ENCODE data around the gene LTB4R2. TPM values are rescaled to one million over a fixed set of nuclear protein-coding genes. Genes with fewer than 3 reads are reported as not detected.
A peak's percentile ranks its signal among the peaks of the same experiment; 100 is the strongest.

LTB4R2 gene
- total RNA-seq, 1 donor: 15.1 TPM

GRCh38 chr14:24277071-24277470, 32.9 kb upstream of the LTB4R2 start:
- no peak for DNase-seq (ENCODE audit: low read depth in 2 of 3, low spot score in 2 of 3)

- DNase-seq (ENCODE audit: low read depth in 2 of 3, low spot score in 2 of 3): peak in 2 of 3 donors; percentile 89 to 95
Measured at GRCh38 chr14:24277606-24278321, 32.2 kb upstream of the LTB4R2 start.

DNA sequence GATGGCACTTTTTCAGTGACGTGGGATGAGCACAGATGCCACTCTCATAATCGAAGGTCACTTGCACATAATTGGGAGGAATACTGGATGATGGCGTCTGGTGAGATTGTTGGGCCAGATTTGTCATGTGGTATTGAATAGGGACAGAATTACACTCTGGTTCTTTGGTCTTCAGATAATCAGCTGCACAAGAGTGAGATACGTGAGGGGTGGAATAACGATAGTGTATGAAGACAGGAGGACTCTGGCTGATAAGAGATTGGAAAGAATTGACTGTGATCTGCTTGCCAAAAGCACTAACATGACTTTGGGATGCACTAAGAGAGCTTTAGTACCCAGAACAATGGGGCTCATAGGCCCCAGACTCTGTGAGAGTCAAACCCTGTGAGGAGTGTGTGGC, 31.5 kb upstream of the LTB4R2 start:
- no peak for DNase-seq (ENCODE audit: low read depth in 2 of 3, low spot score in 2 of 3)

GRCh38 chr14:24279301-24280186, 30.4 kb upstream of the LTB4R2 start:
- peak in 2 of 3 donors; percentile 75 to 81 for DNase-seq (ENCODE audit: low read depth in 2 of 3, low spot score in 2 of 3)

- DNase-seq (ENCODE audit: low read depth in 2 of 3, low spot score in 2 of 3): no peak
Measured at GRCh38 chr14:24280797-24281460, 29.0 kb upstream of the LTB4R2 start.

DNA sequence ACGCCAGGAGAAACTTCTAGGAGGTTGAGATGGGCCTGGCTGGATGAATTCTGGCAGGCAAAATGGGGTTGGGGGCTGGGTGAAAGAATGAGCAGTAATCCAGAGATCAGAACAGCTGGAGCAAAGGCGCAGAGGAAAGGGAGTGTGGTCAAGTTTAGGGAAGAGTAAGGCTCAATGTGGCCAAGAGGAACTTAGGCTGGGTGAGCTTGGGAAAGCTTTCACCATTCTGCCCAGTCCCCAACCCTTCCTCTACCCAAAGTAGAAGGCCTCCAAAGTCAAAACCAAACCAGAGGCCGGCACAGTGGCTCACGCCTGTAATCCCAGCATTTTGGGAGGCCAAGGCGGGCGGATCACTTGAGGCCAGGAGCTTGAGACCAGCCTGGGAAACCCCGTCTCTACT, 28.3 kb upstream of the LTB4R2 start:
- no peak for DNase-seq (ENCODE audit: low read depth in 2 of 3, low spot score in 2 of 3)

- DNase-seq (ENCODE audit: low read depth in 2 of 3, low spot score in 2 of 3): no peak
Measured at GRCh38 chr14:24282736-24283135, 27.2 kb upstream of the LTB4R2 start.

DNA sequence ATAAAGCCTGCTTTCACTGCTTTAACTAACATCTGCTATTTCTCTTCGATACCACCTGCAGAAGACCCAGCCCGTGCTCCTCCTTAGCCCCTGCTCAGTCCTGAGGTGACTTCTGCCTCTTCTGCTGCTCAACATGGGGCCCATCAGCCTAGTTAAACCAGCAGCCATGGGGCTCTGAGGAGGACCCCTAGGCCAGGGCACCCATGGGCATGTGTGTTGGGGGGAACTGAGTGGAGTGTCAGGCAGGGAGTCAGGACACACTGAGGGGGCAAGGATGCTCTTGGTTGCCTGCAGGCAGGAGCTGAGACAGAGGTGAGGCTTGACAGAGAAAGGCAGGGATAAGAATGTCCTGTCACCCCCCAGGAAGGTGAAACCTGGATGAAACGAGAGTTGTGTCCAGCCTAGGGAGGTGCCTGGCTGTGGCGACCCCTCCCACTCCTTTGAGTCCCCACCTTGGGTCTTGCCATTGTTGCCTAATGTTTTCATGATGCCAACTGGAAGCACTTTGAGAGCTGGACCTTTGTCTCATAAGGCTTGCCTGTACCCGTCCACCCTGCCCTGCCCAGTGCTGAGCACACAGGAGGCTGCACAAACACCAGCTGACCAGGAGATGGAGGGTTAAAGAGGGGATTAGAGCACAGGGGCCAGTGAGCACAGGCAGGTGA, 26.0 kb upstream of the LTB4R2 start:
- no peak for DNase-seq (ENCODE audit: low read depth in 2 of 3, low spot score in 2 of 3)

DNA sequence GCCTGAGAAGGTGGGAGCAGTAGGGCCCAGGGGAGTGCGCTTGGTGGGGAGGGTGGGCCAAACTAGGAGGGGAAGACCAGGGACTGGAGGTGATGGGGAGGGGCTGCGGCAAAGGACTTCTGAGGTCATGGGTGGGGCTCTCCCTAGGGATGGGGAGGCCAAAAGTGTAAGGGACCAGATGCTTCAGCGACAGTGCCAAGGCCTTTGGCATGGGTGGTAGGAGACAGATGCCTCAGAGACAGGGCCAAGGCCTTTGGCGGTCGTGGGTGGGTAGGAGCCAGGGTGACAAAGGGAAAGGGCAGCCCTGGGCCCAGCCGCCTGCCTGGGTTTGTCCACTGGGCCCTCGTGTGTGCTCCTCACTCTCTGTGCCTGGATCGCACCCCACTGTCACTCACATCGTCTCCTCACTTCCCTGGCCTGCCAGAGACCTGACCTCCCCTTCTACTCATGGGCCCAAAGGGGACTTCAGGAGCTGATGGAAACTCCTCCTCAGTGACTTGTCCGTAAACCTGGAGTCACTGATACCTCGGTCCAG, 25.4 kb upstream of the LTB4R2 start:
- no peak for DNase-seq (ENCODE audit: low read depth in 2 of 3, low spot score in 2 of 3)

GRCh38 chr14:24285351-24285750, 24.6 kb upstream of the LTB4R2 start:
- no peak for DNase-seq (ENCODE audit: low read depth in 2 of 3, low spot score in 2 of 3)

GRCh38 chr14:24286996-24287395, 22.9 kb upstream of the LTB4R2 start:
- no peak for DNase-seq (ENCODE audit: low read depth in 2 of 3, low spot score in 2 of 3)

GRCh38 chr14:24289649-24290280, 20.2 kb upstream of the LTB4R2 start:
- no peak for DNase-seq (ENCODE audit: low read depth in 2 of 3, low spot score in 2 of 3)

DNA sequence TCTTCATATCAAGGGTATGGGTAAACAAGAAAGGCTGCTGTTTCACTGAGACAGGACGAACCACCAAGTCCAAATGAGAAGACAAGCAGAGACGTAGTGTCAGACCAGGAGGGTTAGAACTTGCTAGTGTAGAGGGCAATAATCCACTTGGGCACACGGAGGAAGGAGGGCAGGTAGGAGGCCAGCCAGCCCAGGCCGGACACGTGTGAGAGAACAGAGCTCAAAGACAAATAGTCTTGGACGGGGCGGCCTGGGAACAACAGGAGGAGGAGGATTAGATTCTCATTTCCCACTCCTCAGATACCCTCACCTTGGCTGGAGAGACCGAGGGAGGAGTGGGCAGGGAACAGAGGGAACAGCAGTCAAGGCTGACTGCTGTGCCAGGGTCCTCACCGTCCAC, 19.2 kb upstream of the LTB4R2 start:
- no peak for DNase-seq (ENCODE audit: low read depth in 2 of 3, low spot score in 2 of 3)

DNA sequence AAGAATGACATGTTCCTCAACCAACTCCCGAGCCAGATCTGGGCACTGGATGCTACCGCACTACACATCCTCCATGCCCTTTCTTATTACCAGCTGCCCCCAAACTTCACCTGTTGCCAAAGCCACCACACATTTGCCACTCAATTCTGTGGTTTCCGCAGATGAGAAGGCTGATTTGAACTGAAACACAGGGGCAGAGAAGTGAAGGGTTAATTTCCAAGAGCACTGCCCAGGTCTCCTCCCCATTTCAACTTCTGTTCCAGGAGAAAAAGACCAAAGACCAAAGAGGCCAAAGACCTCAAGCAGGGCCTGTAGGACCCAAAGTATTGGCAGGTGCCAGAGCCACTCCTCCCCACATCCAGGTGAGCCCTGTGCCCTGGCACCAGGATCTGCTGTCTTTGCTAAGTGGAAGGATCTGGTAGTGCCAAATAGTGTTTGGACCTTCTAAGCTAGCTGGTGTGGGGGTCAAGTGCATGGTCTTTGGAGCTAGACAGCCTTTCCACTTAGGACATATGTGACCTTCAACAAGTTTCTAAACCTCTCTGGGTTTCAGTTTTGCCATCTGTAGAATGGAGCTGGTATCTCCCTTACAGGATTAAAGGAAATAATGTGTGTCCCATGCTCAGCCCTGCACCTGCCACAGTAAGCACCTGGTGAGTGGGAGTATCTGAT, 18.4 kb upstream of the LTB4R2 start:
- no peak for DNase-seq (ENCODE audit: low read depth in 2 of 3, low spot score in 2 of 3)

DNA sequence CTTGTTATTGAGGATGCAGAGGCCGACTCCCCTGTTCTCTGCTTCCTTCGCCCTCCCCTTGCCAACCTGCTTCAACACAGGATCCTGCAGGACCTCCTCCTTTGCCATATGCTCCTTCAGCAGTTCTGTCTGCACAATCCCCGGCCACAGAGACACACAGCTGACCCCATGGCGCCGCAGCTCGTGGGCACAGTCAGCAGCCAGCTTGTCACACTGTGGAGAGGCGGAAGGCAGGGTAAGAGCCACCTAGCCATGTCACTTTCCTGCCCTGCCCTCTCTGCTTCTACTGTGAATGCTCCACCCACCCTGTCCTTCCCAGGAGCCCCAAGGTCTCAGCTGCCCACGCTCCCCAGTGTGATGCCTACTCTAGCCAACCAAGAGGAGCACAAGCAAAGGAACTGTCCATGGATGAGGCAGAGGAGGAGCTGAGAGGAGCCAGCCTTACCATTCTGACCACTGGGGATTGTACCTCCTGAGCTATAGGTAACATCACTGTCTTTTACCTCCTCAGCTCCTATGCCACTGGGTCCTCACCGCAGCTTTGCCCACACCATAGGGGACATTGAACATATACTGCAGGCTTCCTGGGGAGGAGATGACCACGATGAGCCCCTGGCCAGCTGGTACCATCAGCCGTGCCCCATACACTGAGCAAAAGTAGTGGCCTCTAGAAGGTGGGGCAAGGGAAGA, 17.7 kb upstream of the LTB4R2 start:
- DNase-seq (ENCODE audit: low read depth in 2 of 3, low spot score in 2 of 3): no peak

DNA sequence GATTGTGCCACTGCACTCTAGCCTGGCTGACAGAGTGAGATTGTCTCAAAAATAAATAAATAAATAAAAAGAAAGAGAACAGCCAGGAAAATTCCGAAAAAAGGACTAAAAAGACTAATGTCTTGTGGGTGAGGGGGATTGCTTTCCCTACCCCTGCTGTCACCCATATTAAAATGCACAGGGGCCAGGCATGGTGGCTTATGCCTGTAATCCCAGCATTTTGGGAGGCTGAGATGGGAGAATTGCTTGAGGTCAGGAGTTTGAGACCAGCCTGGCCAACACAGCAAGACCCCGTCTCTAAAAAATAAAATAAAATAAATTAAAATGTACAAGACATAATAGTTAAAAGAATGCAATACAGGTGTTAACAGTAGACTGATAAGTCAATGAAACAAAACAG, 16.4 kb upstream of the LTB4R2 start:
- no peak for DNase-seq (ENCODE audit: low read depth in 2 of 3, low spot score in 2 of 3)

GRCh38 chr14:24296341-24297157, 13.4 kb upstream of the LTB4R2 start:
- DNase-seq (ENCODE audit: low read depth in 2 of 3, low spot score in 2 of 3): peak in 2 of 3 donors; percentile 86 to 91
